ENCODE results near the gene CFAP74. TPM values are rescaled to one million over a fixed set of nuclear protein-coding genes. Genes with fewer than 3 reads are reported as not detected.

CFAP74 gene
- total RNA-seq, 1 experiment from 2014 or later: not detected

GRCh38 chr1:2014741-2015735 lies 11.5 kb upstream of the CFAP74 start:
- ChIA-PET CTCF (no interaction called here), POLR2A (ENCODE audit: unreplicated experiment) (interaction anchor here (0.5 kb wide), 1 partner anchor 156 kb away, joined by 5 read pairs; no protein-coding TSS in a partner anchor)
- Histone ChIP-seq H3K36me3 (ENCODE audit: low read depth, low read length) (no peaks in the 10 kb centered on the region), H4K20me1 (ENCODE audit: low read length) (no peaks in the 10 kb centered on the region), H3K9me2 (replicated peaks; ENCODE audit: low read length) (no peaks in the 10 kb centered on the region), H3K4me2 (ENCODE audit: low read length) (peak overlapping the region; percentile 20; the same call in 1 of the 2 replicates), H3K9me3 (ENCODE audit: low read length) (no peaks in the 10 kb centered on the region), H3F3A (ENCODE audit: low read length, unreplicated experiment) (no peaks in the 10 kb centered on the region), H3K79me2 (ENCODE audit: low read length) (no peaks in the 10 kb centered on the region), H3K9ac (ENCODE audit: low read length) (no peak overlapping the region), H3K4me3 (ENCODE audit: low read length) (no peak overlapping the region), H3K4me1 (ENCODE audit: insufficient read depth, low read length) (peaks cover 9% of the 10 kb centered on the region; the same call in 1 of the 2 replicates), H3K27me3 (ENCODE audit: low read length) (peaks cover 6% of the 10 kb centered on the region), H2AFZ (ENCODE audit: low read length) (peak overlapping the region; percentile 65), H3K27ac (ENCODE audit: low read length) (no peak overlapping the region)
- TF ChIP-seq EZH2 (IDR thresholded peaks at IDR 0.05; ENCODE audit: low read length, unreplicated experiment) (no peak), EZH2phosphoT487 (IDR thresholded peaks at IDR 0.05; ENCODE audit: borderline replicate concordance, low read length) (no peak)
- TF ChIP-seq, protein P1, sequence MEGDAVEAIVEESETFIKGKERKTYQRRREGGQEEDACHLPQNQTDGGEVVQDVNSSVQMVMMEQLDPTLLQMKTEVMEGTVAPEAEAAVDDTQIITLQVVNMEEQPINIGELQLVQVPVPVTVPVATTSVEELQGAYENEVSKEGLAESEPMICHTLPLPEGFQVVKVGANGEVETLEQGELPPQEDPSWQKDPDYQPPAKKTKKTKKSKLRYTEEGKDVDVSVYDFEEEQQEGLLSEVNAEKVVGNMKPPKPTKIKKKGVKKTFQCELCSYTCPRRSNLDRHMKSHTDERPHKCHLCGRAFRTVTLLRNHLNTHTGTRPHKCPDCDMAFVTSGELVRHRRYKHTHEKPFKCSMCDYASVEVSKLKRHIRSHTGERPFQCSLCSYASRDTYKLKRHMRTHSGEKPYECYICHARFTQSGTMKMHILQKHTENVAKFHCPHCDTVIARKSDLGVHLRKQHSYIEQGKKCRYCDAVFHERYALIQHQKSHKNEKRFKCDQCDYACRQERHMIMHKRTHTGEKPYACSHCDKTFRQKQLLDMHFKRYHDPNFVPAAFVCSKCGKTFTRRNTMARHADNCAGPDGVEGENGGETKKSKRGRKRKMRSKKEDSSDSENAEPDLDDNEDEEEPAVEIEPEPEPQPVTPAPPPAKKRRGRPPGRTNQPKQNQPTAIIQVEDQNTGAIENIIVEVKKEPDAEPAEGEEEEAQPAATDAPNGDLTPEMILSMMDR (conservative IDR thresholded peaks at IDR 0.05; ENCODE audit: low read depth, low read length): no peak
- ATAC-seq (peak; percentile 70), DNase-seq (peak; percentile 57)
- no TSS peak for BruUV-seq (replicated peaks)
- intact Hi-C loops (cut with micrococcal nuclease): no loop called here

DNA sequence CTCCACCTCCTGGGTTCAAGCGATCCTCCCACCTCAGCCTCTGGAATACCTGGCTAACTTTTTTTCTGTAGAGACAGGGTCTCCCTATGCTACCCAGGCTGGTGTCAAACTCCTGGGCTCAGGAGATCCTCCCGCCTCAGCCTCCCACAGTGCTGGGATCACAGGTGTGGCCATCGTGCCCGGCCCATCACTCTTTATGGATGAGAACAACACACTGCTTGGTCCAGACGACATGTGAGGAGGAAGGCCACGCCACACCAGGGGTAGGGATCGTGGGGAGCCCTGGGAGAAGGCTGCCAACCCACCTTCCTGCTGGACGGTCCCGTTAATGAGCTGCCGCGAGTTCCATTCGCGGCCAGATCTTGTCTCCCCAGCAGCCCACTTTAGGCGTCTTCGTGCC lies 10.6 kb upstream of the CFAP74 start:
- Histone ChIP-seq H3K4me2 (ENCODE audit: low read length) (no peak overlapping the region), H3K4me3 (ENCODE audit: low read length) (no peak overlapping the region), H3K9ac (ENCODE audit: low read length) (no peak overlapping the region), H2AFZ (ENCODE audit: low read length) (no peak overlapping the region), H3K27ac (ENCODE audit: low read length) (no peak overlapping the region), H3K36me3 (ENCODE audit: low read depth, low read length) (no peaks in the 10 kb centered on the region), H4K20me1 (ENCODE audit: low read length) (no peaks in the 10 kb centered on the region), H3F3A (ENCODE audit: low read length, unreplicated experiment) (no peaks in the 10 kb centered on the region), H3K9me2 (replicated peaks; ENCODE audit: low read length) (no peaks in the 10 kb centered on the region), H3K9me3 (ENCODE audit: low read length) (no peaks in the 10 kb centered on the region), H3K4me1 (ENCODE audit: insufficient read depth, low read length) (peaks cover 9% of the 10 kb centered on the region; the same call in 1 of the 2 replicates), H3K27me3 (ENCODE audit: low read length) (no peaks in the 10 kb centered on the region), H3K79me2 (ENCODE audit: low read length) (no peaks in the 10 kb centered on the region)
- DNase-seq (no peak), ATAC-seq (no peak)
- POLR2A ChIA-PET (ENCODE audit: unreplicated experiment): no interaction called here
- no TSS peak for BruUV-seq (replicated peaks)
- intact Hi-C loops (cut with micrococcal nuclease): no loop called here
- CTCF ChIA-PET: no interaction called here
- TF ChIP-seq EZH2 (IDR thresholded peaks at IDR 0.05; ENCODE audit: low read length, unreplicated experiment) (no peak), EZH2phosphoT487 (IDR thresholded peaks at IDR 0.05; ENCODE audit: borderline replicate concordance, low read length) (no peak)
- TF ChIP-seq, protein P1 (conservative IDR thresholded peaks at IDR 0.05; ENCODE audit: low read depth, low read length): no peak

Data from PC-3 (cell line).